Stimulated activated CD8-positive, alpha-beta memory T cell treated with anti-CD3 and anti-CD28 coated beads, Interleukin-12 subunit alpha, Interleukin-12 subunit beta, amount 100 ng/mL, for 24 hours (primary cell): ENCODE measurements around the gene TMEM234.

Experiments
- DNase-seq: peaks from one replicate; pipeline ENCODE4 v3.0.0-alpha.2; 2020; ENCODE audit errors: extremely low read depth

Gene TMEM234

DNA sequence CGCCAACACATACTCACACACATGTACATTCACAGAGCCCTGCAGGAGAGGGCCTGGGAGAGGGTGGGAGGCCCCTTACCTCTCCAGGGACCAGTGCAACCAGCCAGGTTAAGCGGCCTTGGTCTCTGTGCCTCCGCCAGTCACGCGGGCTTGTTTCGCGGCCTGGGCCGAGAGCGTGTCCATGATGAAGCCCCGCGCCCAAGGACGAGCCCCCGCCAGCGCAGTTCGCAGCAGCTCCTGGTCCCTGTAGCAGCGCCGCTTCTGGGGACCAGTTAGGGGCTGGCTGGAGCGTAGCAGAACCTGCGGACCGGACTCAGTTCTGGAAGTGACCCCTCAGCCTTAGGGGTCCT lies 17.6 kb upstream of the TMEM234 start:
- DNase-seq: no peak

DNA sequence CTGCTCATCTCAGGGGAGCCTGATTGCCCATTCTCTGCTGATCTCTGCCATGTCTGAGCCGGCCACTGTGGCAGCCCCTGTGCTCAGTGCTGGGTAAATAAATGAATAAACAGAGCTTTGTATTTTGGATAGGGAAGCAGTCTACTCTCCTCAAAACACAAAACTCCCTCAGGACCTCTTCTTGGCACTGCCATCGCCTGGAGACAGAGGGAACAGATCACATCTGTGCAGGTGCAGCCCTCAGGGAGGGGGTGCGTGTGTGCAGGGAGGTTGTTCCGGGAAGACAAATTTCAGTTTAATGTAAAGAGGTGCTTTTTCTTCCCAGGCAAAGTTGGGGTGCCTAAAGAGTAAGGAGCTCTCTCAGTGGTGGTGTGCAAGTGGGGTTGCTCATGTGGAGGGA lies 17.2 kb upstream of the TMEM234 start:
- no peak for DNase-seq

DNA sequence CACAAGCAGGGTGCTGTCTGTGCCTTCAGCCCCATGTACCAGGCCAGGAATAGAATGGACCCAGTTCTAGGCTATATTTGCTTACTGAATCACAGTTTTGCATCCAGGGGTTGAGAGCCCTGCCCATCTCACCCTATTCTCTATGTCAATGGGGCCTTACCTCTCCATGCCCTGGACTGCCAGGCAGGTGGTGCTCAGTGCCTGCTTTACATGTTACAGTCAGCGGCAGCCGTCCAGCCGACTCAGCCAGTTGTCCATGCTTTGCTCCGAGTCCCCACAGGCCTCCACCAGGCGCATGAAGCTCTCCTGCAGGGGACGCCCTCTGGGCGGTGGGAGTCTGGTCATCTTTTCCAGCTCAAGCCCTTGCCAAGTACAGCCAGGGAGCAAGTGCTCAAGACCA lies 12.6 kb upstream of the TMEM234 start:
- no peak for DNase-seq

DNA sequence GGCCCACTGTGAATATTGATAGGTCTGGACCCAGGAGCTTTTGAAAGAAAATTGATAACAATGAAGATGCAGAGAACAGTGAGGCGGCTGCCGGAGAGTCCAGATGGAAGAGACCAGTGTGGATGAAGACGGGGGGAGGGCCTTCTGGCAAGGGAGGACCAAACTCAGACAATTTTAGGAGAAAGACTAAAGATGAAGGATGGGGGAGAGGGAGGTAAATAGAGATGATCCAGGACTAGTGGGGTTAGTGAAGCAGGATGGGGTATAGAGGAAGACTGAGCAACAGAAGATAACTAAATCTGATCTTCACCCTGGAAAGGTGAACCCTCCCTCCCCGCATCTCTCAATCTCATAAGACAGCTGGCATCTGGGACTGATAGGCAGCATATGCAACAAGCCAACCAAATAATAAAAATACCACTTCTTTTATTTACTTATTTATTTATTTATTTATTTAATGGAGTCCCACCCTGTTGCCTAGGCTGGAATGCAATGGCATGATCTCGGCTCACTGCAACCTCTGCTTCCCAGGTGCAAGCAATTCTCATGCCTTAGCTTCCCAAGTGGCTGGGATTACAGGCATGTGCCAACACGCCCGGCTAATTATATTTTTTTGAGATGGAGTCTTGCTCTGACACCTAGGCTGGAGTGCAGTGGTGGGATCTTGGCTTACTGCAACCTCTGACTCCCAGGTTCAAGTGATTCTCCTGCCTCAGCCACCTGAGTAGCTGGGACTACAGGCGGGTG lies 10.6 kb upstream of the TMEM234 start:
- DNase-seq: no peak

DNA sequence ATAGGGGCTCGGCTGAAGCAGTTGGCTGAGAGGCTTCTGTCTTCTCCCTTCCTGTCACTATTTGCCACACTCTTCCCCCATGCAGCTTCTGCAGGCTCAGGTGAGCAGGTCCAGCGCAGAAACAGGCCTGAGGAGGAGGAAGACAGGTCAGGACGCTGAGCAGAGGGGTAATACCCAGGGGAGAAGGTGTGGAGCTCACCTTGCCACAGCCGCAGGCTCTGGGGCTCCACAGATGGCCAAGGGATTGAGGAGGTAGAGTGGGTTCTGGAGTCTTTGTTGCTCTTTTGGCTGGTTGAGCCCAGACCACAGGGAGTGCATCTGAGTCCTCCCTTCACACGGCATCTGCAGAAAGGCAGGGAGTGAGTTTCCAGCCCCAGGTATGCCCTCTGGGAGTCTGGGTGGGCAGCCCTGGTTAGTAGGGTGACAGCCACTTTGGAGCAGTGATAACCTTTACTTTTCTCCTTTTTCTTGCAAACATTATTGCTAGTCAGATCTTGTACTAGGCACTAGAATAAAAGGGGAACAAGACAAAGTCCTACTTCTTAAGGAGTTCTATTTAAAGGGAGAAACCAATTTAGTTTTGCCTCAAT lies 9.8 kb upstream of the TMEM234 start:
- DNase-seq: no peak

DNA sequence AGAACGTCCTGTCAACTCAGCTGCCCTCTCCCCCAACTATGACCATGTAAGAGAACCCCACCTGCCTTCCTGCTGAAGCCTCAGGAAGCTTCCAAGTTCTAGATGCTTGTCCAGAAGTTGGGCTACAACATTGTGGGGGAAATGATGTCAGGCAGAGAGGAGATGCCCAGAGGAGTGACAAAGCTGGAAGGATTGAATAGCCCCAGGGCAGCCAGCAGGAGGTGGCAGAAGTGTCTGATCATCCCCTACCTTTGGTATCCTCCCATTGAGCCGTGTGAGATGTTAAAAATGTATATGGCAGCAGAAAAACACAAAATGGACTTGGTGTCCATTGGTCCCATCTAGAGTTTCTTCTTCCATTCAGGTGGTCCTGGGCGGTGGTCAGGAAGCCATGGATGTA lies 6.6 kb upstream of the TMEM234 start:
- DNase-seq: no peak

DNA sequence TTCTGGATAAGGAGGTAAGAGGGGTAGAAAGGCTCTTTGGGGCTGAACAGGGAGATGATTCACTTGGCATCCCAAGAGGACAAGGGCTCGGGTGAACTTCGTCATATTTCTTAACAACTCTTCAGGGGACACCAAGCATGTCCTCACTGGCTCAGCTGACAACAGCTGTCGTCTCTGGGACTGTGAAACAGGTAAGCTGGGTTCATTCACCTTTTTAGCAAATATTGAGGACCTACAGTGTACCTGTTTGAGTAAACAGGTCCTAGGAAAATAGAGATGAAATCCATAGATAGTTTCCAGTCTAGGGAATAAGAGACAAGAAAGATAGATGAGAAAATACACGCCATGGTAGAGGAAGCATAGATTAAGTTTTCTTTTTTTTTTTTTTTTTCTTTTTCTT lies 2.1 kb upstream of the TMEM234 start:
- DNase-seq: no peak

DNA sequence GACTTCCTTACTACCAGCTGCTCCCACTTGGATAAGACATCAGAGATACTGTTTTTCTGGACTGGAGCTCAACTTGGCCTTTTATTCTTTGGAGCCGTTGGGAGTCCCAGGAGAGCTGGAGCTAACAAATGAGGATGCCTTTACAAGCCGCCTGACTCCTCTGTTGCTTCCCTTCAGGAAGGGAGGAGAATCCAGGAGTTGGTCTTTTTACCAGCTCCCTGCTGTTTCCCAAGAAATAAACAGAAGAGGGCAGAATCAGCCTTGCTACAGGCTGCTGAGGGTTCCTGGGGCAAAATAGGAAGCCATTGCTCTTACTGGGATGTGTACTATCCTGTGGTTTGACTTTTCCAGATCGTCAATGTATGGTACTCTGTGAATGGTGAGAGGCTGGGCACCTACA lies 1.5 kb upstream of the TMEM234 start:
- no peak for DNase-seq

DNA sequence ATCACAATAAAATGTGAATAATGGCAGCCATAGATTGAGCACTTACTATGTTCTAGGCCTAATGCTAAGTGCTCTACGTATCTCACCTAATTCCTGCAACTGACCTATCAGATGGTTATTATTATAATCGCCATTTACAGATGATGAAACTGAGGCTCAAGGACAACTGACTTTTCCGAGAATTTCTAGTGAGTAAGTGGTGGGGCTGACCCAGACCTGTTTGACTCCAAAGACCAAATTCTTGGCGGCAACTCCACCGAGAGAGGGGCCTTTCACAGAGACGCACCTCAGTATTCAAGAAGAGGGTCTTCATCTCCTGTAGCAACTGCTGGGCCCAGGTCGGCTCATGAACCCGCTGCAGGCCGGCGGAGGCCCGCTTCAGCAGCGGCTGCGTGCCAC lies 573 bp downstream of the TMEM234 start:
- no peak for DNase-seq

DNA sequence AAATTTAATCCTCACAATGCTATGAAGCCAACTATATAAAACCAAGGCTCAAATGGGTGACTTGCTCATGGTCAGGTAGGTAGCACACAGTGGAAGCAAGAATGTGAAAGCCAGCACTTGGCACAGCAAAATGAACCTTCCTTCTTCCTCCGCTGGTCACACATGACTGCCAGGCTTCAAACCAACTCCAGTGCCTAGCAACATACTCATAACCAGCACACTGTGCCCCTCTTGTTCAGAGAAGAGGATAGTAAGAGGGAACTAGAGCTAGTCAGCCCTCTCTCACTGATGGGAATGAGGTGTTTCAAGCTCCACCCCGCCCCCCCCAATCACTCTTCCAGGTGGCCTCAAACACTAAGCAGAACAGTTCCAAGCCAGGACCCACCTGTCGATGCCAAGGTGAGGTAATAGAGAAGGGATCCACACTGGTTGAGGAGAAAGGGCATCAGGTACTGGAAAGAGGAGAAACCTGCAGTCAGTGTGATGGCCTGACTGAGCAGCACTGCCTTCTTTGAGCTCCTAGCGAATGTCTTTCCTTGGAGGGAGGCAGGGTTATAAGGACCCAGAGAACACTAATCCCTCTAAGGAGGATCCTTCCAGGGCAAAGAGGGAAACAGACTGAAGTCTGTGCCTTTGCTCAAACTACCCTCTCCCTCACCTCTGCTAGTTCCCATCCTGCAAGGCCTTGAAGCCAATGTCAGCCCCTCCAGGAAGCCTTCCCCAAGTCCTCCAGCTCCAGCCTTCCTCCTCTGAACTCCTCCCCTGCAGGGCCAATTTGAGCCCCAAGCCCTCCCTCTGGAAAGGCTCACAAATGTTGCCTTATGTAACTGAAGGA lies 1.2 kb downstream of the TMEM234 start:
- DNase-seq: no peak

DNA sequence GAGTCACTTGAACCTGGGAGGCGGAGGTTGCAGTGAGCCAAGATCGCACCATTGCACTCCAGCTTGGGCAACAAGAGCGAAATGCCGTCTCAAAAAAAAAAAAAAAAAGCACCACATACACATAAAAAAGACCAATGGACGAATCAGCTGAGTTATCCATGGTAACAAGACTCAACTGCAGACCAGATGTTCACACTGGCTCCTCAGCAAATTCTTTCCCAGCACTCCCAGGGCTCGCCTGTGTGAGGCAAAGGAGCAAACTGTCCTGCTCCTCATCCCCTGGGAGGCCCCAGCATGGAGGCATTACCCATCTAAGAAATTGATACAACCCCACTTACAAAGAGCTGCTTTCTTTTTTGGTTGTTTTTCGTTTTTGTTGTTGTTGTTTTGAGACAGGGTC lies 3.1 kb downstream of the TMEM234 start:
- no peak for DNase-seq

DNA sequence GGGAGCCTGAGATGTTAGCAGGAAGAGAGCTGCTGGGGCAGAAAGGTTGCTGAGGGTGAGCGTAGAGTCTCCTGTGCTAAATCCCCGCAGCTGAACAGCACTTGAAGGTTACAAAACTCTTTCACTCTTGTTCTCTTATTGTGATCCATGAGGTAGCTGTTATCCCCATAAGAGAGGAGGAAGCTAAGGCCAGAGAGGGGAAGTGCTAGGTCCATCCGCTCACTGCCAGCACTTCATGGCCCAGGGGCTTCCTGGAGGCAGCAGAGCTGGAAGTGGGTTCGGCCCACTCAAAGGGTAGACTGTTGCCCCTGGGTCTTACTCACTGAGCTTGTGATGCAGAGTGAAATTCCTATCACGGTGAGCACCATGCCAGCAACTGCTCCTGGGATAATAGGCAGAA lies 5.6 kb downstream of the TMEM234 start:
- DNase-seq: no peak

DNA sequence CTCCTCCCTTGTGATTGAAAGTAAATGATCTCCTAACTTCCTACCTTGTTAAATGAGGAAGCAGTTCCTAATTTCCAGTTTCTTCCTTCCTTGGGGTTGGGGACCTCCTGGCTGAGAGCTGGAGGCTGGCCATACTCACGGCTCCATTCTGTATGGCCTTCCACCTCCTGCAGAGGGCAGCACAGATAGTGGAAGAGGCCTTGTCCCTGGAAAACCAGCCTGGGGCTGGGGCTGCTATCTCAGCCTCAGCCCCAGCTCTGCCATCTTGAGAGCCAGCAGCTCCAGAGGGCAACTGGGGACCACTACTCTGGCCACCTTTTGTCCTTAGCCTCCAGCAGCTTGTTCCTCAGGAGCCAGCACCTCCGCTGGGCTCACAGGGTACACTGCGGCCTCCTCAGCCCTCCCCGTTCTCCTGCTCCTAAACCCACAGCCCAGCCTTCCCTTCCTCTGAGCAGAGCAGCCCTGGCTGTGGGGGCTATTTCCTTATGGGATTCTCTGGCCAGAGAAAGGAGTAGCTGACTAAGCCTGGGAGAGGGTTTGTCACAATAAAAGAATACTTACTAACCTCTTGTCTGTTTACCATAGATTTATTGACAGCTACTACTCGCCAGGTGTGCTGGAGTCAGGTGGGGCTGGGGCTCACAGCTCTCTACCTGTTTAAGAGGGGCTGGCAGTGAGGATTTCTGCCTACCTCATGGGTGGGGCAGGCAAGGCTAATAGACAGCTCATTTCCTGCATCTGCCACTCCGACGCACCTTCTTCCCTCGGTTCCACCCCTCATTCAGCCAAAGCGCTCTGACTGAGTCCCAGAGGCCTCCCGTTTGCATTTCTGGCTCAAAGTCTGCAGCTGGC lies 6.3 kb downstream of the TMEM234 start:
- no peak for DNase-seq

DNA sequence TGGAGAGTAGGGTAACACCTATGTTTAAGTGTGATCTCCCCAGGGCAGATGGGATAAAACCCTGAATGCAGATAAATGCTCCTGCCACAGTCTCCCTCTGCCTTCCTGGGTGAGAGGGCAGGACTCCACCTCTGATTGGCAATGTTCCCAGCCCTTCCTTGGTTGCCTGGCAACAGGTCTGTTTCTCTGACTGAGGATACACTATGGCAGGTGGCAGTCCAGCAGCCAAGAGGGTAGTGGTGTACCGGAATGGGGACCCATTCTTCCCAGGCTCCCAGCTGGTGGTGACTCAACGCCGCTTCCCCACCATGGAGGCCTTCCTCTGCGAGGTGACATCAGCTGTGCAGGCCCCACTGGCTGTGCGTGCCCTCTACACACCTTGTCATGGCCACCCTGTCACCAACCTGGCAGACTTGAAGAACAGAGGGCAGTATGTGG lies 13.2 kb downstream of the TMEM234 start, which contains the start of gene DCDC2B:
DCDC2B (plus strand) TSS at position 199 of the 438 bp plus-strand sequence; CDS start at position 204, 5 bp downstream.
- DNase-seq: no peak

DNA sequence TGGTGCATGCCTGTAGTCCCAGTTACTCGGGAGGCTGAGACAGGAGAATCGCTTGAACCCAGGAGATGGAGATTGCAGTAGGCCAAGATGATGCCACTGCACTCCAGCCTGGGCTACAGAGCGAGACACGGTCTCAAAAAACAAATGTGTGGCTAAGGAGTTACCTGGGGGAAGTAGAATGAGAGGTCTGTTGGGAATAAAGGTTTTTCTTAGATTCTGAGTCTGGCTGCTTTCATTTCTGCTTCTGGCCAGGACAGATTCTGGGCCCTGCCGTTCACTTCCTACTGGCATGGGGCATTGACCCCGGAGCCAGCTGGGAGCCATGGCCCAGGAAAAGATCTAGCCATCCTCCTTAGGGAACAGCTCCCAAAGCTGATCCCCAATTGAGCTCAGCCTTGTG lies 13.7 kb downstream of the TMEM234 start:
- DNase-seq: no peak

DNA sequence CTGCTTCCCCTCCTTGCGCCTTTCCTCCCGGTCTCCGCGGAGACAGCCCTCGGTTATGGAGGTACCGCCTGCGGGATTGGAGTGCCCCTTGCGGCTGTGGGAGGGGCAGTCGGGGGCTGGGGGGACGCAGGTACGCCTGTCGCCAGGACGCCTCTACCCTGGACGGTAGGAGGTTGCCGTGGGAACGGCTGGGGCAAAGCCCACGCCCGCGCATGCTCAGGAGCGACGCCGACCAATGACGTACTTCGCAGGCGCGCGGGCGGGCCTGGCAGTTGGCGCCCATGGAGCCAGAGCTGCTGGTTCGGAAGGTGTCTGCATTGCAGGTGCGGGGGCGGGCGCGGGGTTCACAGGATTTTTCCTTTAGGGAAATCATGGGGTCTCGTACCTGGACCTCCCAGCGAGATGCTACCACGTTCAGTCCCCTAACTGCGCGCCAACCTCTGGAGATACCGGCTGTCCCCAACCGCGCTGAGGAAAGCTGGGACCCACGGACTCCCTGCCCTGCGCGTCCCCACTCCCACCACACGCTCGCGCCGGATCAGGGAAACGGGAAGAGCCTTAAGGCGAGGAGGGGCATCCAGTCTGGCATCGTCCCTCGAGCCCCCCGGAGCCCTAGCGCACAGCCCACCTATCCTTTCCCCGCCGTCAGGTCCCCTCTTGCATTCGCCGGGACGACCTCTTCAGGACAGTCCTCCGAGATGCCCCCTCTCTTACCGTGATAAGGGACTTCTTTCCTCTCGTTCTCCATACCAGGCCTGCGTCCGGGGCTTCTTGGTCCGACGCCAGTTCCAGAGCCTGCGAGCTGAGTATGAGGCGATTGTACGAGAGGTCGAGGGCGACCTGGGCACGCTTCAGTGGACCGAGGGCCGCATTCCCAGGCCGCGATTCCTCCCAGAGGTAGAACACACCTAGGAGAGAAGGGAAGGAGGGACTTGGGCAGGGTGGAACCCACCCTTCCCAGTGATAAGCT lies 16.5 kb downstream of the TMEM234 start, which contains the start of gene IQCC:
IQCC (plus strand) TSS at position 271 of the 970 bp plus-strand sequence; CDS start at position 282, 11 bp downstream.
- peak; percentile 68 for DNase-seq

DNA sequence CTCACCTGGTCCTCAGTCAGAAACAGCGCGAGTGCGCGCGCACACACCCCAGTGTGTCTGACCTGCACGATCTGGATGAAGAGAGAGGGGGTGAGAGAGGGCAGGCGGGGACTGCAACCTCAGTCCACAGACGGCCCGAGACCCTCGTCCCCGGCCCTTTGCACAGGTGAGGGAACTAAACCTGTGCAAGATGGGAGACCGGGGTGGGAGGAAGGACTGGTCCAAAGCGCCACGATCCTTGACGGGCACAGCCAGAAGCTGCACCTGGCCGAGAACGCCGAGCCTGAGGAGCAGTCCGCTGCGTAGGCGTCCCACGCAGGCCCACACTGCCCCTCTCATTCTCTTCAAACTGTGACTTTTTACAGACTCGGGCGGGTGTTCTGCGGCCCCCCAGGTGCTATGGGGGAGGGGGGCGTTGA lies 17.2 kb downstream of the TMEM234 start:
- no peak for DNase-seq

DNA sequence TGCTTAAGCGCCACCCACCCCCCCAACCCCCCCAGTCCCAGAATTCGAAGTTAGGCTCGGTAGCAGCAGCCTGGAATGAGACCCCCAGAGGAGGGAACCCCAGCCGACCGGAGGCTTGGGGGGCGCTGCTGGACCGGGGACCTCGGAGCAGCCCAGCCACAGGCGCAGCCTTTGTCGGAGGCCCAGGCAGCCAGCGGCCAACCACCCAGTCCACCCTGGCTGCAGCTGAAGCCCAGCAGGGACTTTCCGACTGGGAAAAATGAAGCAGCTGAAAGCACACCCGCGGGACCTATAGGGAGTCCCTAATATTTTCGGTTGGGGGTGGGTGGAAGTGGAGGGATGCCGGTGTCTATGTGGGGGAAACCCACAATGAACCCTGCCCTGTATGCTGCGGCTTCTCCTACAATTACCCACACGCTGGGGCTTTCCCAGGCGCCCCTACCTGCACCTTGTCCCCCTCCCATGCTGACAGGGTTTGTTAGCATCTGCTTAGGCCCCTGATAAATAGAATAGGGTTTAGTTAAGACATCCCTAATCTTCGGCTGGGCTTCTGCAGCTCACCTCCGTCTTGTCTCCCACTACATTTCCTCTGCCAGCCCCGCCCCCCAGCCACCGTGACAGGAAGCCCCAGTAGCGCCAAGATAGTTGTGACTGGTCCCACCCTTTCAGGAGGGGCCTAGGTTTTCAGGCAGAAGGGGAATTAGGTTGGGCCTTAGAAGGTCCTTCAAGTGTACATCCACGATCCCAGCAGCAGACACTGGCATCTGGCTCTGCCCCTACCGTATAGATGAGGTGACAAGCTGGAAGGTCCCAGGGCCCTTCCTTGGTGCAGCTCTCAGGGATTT lies 20.9 kb downstream of the TMEM234 start:
- peak; percentile 66 for DNase-seq

DNA sequence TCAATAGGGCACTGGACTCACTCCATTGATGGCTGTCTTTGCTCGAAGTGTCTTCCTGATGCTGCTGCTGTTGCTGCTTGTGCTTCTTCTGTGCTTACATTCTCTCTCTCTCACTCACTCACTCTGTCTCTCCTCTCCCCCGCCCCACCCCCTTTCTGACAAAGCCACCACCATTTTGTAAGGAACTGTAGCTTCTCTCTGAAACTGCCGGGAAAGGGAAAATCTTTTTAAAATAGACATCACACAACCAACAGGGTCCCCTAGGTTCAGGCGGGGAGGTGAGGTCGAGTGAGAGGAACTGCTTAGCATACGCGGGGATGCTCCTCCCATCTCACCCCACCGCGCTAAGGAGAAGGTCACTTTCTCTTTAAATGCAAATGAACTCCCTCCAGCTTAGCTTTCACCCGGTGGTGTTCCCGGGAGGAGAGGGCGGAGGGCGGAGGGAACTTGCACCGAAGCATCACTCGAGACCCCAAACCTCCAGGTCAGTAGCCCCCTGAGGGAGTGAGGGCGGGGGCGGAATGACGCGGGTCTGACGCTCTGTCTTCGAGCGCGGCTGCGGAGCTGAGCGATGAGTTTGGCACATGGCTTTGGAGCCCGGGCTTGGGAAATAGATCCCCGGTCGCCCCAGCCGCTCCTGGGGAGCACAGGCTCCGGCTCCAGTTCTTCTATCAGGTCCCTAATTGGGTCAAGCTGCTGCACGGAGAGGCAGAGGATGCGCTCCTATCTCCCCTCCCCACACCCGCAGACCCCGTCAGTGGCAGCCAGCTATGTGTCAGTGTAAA lies 21.7 kb downstream of the TMEM234 start, which contains the start of gene CCDC28B:
CCDC28B (plus strand) TSS at position 370 of the 785 bp plus-strand sequence. CDS start 1,341 bp downstream, outside the sequence.
- DNase-seq: no peak
